ENCODE results near the gene OCA2.

DNA sequence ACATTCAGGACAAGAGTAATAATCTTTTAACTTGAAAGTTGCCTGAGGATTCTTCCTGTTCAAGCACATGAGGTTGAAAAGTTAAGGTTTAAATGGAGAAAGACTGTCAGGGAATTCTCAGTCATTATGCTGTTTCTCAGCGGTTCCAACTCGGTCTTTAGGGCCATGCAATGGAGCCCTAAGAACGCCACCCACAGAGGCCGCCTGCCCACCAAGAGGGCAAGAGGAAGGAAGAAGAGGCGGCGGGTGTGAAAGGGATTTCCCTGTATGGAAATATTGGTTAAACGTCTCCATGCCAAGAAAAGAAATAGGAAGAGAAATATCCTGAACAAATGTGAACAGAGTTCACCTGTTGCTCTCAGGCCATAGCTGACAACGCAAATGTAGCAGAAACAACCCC is 234.4 kb downstream of the OCA2 start:
- no peak for TF ChIP-seq POLR2AphosphoS5 (IDR thresholded peaks at IDR 0.05)
- TF ChIP-seq, protein P1, sequence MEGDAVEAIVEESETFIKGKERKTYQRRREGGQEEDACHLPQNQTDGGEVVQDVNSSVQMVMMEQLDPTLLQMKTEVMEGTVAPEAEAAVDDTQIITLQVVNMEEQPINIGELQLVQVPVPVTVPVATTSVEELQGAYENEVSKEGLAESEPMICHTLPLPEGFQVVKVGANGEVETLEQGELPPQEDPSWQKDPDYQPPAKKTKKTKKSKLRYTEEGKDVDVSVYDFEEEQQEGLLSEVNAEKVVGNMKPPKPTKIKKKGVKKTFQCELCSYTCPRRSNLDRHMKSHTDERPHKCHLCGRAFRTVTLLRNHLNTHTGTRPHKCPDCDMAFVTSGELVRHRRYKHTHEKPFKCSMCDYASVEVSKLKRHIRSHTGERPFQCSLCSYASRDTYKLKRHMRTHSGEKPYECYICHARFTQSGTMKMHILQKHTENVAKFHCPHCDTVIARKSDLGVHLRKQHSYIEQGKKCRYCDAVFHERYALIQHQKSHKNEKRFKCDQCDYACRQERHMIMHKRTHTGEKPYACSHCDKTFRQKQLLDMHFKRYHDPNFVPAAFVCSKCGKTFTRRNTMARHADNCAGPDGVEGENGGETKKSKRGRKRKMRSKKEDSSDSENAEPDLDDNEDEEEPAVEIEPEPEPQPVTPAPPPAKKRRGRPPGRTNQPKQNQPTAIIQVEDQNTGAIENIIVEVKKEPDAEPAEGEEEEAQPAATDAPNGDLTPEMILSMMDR (IDR thresholded peaks at IDR 0.05): no peak
